GM23338 (cell line): ENCODE data around the gene MEI1. TPM values are rescaled to one million over a fixed set of nuclear protein-coding genes. Genes with fewer than 3 reads are reported as not detected.

ENCODE experiments used
- ATAC-seq: fragments of 200-7000 bp; cut with Tn5 transposase; 3 replicates; pipeline ENCODE4 v1.9.1; 2020
- DNase-seq: peaks from one replicate; pipeline ENCODE4 v3.0.0-alpha.2; 2015; ENCODE audit warnings: low spot score
- H2AFZ ChIP-seq: fragments of 200-600 bp; sonication (generic); 2 replicates; pipeline ENCODE4 v1.8.0; 2016; ENCODE audit warnings: antibody characterized with exemption, mild to moderate bottlenecking, moderate library complexity
- H3F3A ChIP-seq: fragments of 200-600 bp; sonication (generic); replicated peaks from 2 replicates; pipeline ENCODE4 v1.8.0; 2017; ENCODE audit warnings: antibody characterized with exemption, mixed run types, low read depth
- H3K27ac ChIP-seq: fragments of 200-600 bp; sonication (generic); 2 replicates; pipeline ENCODE4 v1.6.1; 2016; ENCODE audit warnings: low read depth
- H3K27me3 ChIP-seq: fragments of 200-600 bp; sonication (generic); 2 replicates; pipeline ENCODE4 v1.8.0; 2016; ENCODE audit warnings: mild to moderate bottlenecking, mixed run types, moderate library complexity; ENCODE audit not compliant: insufficient read depth
- H3K36me3 ChIP-seq: fragments of 200-600 bp; sonication (generic); 2 replicates; pipeline ENCODE4 v1.8.0; 2016; ENCODE audit warnings: mild to moderate bottlenecking; ENCODE audit not compliant: insufficient read depth
- H3K4me1 ChIP-seq: fragments of 200-600 bp; sonication (generic); 2 replicates; pipeline ENCODE4 v1.8.0; 2016; ENCODE audit warnings: mild to moderate bottlenecking, moderate library complexity; ENCODE audit not compliant: insufficient read depth
- H3K4me2 ChIP-seq: fragments of 200-600 bp; sonication (generic); 2 replicates; pipeline ENCODE4 v1.7.1; 2017; ENCODE audit warnings: mixed run types
- H3K4me3 ChIP-seq: fragments of 200-600 bp; sonication (generic); 2 replicates; pipeline ENCODE4 v1.6.1; 2016; ENCODE audit warnings: mixed run types
- H3K79me2 ChIP-seq: fragments of 200-600 bp; sonication (generic); replicated peaks from 2 replicates; pipeline ENCODE4 v1.8.0; 2017; ENCODE audit warnings: mild to moderate bottlenecking; ENCODE audit not compliant: insufficient read depth
- H3K9me2 ChIP-seq: fragments of 200-600 bp; sonication (generic); 2 replicates; pipeline ENCODE4 v1.8.0; 2017; ENCODE audit not compliant: insufficient read depth
- H4K20me1 ChIP-seq: fragments of 200-600 bp; sonication (generic); replicated peaks from 2 replicates; pipeline ENCODE4 v1.8.0; 2017; ENCODE audit warnings: mild to moderate bottlenecking; ENCODE audit not compliant: insufficient read depth
- H3K27ac Mint-ChIP-seq: 2 replicates; pipeline ENCODE4 v1.8.0; 2020; ENCODE audit warnings: inconsistent platforms, mild to moderate bottlenecking, moderate library complexity, mixed read lengths
- H3K27me3 Mint-ChIP-seq: 3 replicates; pipeline ENCODE4 v1.8.0; 2022; ENCODE audit warnings: low read depth, mild to moderate bottlenecking, moderate library complexity, mixed read lengths, inconsistent platforms; ENCODE audit not compliant: insufficient read depth, poor library complexity
- H3K36me3 Mint-ChIP-seq: 3 replicates; pipeline ENCODE4 v1.8.0; 2021; ENCODE audit warnings: low read depth, mild to moderate bottlenecking, inconsistent platforms, moderate library complexity, mixed read lengths
- H3K4me1 Mint-ChIP-seq: 3 replicates; pipeline ENCODE4 v1.8.0; 2020; ENCODE audit warnings: mild to moderate bottlenecking, inconsistent platforms, mixed read lengths
- H3K4me3 Mint-ChIP-seq: 3 replicates; pipeline ENCODE4 v1.8.0; 2021; ENCODE audit warnings: moderate library complexity, mild to moderate bottlenecking, inconsistent platforms, mixed read lengths
- H3K9me3 Mint-ChIP-seq: 3 replicates; pipeline ENCODE4 v1.8.0; 2020; ENCODE audit warnings: moderate library complexity, mild to moderate bottlenecking, inconsistent platforms, mixed read lengths
- CTCF ChIP-seq, 2 experiments: fragments of 200-600 bp in 1 of 2; sonication (generic) in 1 of 2; conservative IDR thresholded peaks; 2 replicates each; pipeline versions ENCODE4 v1.5.1 to v1.6.1; 2016 to 2017; ENCODE audit warnings: antibody characterized with exemption in 2 of 2, low read depth in 2 of 2, mild to moderate bottlenecking in 2 of 2, moderate library complexity in 1 of 2
- JUNB ChIP-seq: IDR thresholded peaks from one replicate; pipeline ENCODE4 v1.6.1; 2016; ENCODE audit warnings: antibody characterized with exemption; ENCODE audit not compliant: unreplicated experiment
- POLR2AphosphoS5 ChIP-seq: IDR thresholded peaks from 2 replicates; pipeline ENCODE4 v1.6.1; 2016; ENCODE audit warnings: antibody characterized with exemption, low read depth
- ZNF114 ChIP-seq: fragments of 250-450 bp; sonication (Bioruptor Pico); IDR thresholded peaks from 2 replicates; pipeline ENCODE4 v1.5.0; 2020; ENCODE audit warnings: mild to moderate bottlenecking, moderate library complexity
- ZNF462 ChIP-seq: fragments of 250-450 bp; sonication (Bioruptor Pico); IDR thresholded peaks from 2 replicates; pipeline ENCODE4 v1.5.0; 2020; ENCODE audit warnings: mild to moderate bottlenecking, moderate library complexity
- polyA plus RNA-seq: library from polyadenylated mRNA; unstranded; fragments of >200 nt; fragmentation: Nextera tagmentation; extraction: Ambion mirVana; gene quantifications from 2 replicates; pipeline ENCODE4 v1.2.1, GENCODE V29; 2016
- total RNA-seq: library from RNA; depleted of rRNA; stranded (reverse); fragments of >200 nt; shearing (Covaris generic); gene quantifications from 2 replicates; pipeline ENCODE4 v1.2.3, GENCODE V29; 2014

Gene MEI1
- total and polyA plus RNA-seq, 2 experiments from 2014 or later = 0.28 to 0.87 TPM

- TF ChIP-seq ZNF462 (CRISPR knock-in tag) (no peak), POLR2AphosphoS5 (no peak)
Observed at GRCh38 chr22:41823797-41824196, 124.5 kb downstream of the MEI1 start (continued).

- Histone ChIP-seq H3K4me2 (no peak overlapping the region), H3K9me2 (no peaks in the 10 kb centered on the region), H3K4me1 (peaks cover 10% of the 10 kb centered on the region), H3K36me3 (no peaks in the 10 kb centered on the region), H3K27ac (no peak overlapping the region), H3K4me3 (no peak overlapping the region), H3F3A (no peaks in the 10 kb centered on the region), H3K79me2 (no peaks in the 10 kb centered on the region), H4K20me1 (peaks cover 10% of the 10 kb centered on the region; the same call in 1 of the 2 replicates), H2AFZ (no peak overlapping the region), H3K27me3 (no peaks in the 10 kb centered on the region)
- Mint-ChIP-seq H3K4me1 (peaks cover 41% of the 10 kb centered on the region), H3K27me3 (peaks cover 17% of the 10 kb centered on the region), H3K4me3 (no peak overlapping the region; the same call in 2 of the 3 replicates), H3K36me3 (peaks cover 12% of the 10 kb centered on the region), H3K27ac (no peak overlapping the region), H3K9me3 (no peaks in the 10 kb centered on the region)
- ATAC-seq (no peak), DNase-seq (no peak)
- TF ChIP-seq ZNF462 (CRISPR knock-in tag) (no peak), CTCF (conservative IDR thresholded peaks at IDR 0.05; ENCODE audit: low read depth in 2 of 2) (no peak), JUNB (no peak), ZNF114 (CRISPR knock-in tag) (no peak)
Observed at GRCh38 chr22:41825376-41825775, 126.1 kb downstream of the MEI1 start.
